ENCODE results near the gene SGK2.

- TF ChIP-seq CTCF (IDR thresholded peaks at IDR 0.05): no peak
- no peak for TF ChIP-seq POLR2A (IDR thresholded peaks at IDR 0.05)
Observed at GRCh38 chr20:43584448-43585136, 25.8 kb downstream of the SGK2 start.
